KMS-11 (cell line): ENCODE data around the gene HSDL1.

Source experiments
- H2AFZ ChIP-seq: fragments of 200-600 bp; sonication (generic); 2 replicates; pipeline ENCODE4 v1.6.1; 2016; ENCODE audit warnings: antibody characterized with exemption, mixed run types, low read depth
- H3K27ac ChIP-seq: fragments of 200-600 bp; sonication (generic); 2 replicates; pipeline ENCODE4 v1.6.1; 2016; ENCODE audit warnings: mild to moderate bottlenecking, mixed run types
- H3K27me3 ChIP-seq: fragments of 200-600 bp; sonication (generic); 2 replicates; pipeline ENCODE4 v1.6.1; 2017; ENCODE audit warnings: mild to moderate bottlenecking, low read depth, mixed run types, moderate library complexity; ENCODE audit not compliant: insufficient read depth
- H3K36me3 ChIP-seq: fragments of 200-600 bp; sonication (generic); 2 replicates; pipeline ENCODE4 v1.6.1; 2017; ENCODE audit warnings: mild to moderate bottlenecking, mixed run types; ENCODE audit not compliant: insufficient read depth
- H3K4me1 ChIP-seq: fragments of 200-600 bp; sonication (generic); 2 replicates; pipeline ENCODE4 v1.6.1; 2016; ENCODE audit warnings: mild to moderate bottlenecking, low read depth, mixed run types; ENCODE audit not compliant: poor library complexity, severe bottlenecking
- H3K4me2 ChIP-seq: fragments of 200-600 bp; sonication (generic); 2 replicates; pipeline ENCODE4 v1.7.0; 2016; ENCODE audit warnings: mild to moderate bottlenecking, mixed run types
- H3K4me3 ChIP-seq: fragments of 200-600 bp; sonication (generic); IDR thresholded peaks from 2 replicates; pipeline ENCODE4 v1.6.1; 2017; ENCODE audit warnings: low read depth, low read length, mixed read lengths; ENCODE audit not compliant: insufficient read depth
- H3K79me2 ChIP-seq: fragments of 200-600 bp; sonication (generic); 2 replicates; pipeline ENCODE4 v1.6.1; 2016; ENCODE audit warnings: low read depth, mixed run types; ENCODE audit not compliant: insufficient read depth
- H3K9ac ChIP-seq: fragments of 200-600 bp; sonication (generic); 2 replicates; pipeline ENCODE4 v1.6.1; 2016; ENCODE audit warnings: mild to moderate bottlenecking, mixed run types
- H4K20me1 ChIP-seq: fragments of 200-600 bp; sonication (generic); 2 replicates; pipeline ENCODE4 v1.6.1; 2016; ENCODE audit warnings: mild to moderate bottlenecking, mixed run types; ENCODE audit not compliant: insufficient read depth
- TF ChIP-seq, protein P1 (sequence below): fragments of 200-600 bp; sonication (generic); conservative IDR thresholded peaks from 2 replicates; pipeline ENCODE4 v1.6.1; 2017; ENCODE audit warnings: low read depth, mild to moderate bottlenecking, antibody characterized with exemption, low read length, moderate library complexity, mixed read lengths

HSDL1 gene

DNA sequence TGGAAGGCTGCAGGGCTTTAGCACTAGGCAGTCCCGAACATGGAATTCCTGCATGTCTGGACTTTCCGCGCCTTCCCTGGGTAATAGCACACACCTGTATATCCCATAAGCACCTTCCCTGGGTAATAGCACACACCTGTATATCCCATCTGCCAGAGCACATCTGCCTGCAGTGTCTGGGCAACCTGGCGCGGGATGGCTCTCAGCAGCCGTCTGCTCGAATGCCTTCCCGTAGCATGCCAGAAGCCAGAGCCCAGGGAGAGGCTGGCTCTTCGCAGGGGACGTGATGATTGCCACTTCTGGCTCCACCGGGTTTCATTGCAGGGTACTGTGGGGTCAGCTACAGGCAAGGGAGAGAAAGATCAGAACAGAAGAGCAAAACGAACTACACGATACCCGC, 49.5 kb downstream of the HSDL1 start:
- H3K9ac ChIP-seq = no peak overlapping the region
- no peak overlapping the region for H3K4me3 ChIP-seq
- peaks cover 11% of the 10 kb centered on the region; the same call in 1 of the 2 replicates for H3K79me2 ChIP-seq
- H3K4me1 ChIP-seq = peaks cover 51% of the 10 kb centered on the region
- no peak overlapping the region for H2AFZ ChIP-seq
- H3K36me3 ChIP-seq = peaks cover 6% of the 10 kb centered on the region; the same call in 1 of the 2 replicates
- H3K27ac ChIP-seq = no peak overlapping the region
- H3K4me2 ChIP-seq = no peak overlapping the region
- no peaks in the 10 kb centered on the region for H3K27me3 ChIP-seq
- TF ChIP-seq, protein P1, sequence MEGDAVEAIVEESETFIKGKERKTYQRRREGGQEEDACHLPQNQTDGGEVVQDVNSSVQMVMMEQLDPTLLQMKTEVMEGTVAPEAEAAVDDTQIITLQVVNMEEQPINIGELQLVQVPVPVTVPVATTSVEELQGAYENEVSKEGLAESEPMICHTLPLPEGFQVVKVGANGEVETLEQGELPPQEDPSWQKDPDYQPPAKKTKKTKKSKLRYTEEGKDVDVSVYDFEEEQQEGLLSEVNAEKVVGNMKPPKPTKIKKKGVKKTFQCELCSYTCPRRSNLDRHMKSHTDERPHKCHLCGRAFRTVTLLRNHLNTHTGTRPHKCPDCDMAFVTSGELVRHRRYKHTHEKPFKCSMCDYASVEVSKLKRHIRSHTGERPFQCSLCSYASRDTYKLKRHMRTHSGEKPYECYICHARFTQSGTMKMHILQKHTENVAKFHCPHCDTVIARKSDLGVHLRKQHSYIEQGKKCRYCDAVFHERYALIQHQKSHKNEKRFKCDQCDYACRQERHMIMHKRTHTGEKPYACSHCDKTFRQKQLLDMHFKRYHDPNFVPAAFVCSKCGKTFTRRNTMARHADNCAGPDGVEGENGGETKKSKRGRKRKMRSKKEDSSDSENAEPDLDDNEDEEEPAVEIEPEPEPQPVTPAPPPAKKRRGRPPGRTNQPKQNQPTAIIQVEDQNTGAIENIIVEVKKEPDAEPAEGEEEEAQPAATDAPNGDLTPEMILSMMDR = no peak
- H4K20me1 ChIP-seq = no peaks in the 10 kb centered on the region

DNA sequence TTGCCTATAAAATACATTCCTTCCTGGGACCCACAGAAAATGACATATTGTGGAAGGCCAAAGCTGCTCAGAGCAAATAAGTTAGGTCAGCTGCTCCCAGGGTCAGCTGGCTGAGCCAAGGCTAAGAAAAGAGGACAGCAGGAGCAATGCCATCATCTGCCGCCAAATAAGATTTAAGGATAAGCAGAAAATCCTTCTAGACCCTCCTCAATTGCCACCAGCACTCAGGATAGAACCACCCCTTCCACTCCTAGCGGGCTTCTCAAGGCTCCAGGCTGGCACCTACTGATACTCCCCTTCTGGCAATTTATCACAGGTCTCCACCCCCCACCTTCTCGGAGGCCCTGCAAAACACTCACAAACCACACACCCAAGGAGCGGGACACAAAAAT, 51.1 kb downstream of the HSDL1 start:
- no peak overlapping the region for H3K4me3 ChIP-seq
- H3K79me2 ChIP-seq = no peaks in the 10 kb centered on the region; the same call in 1 of the 2 replicates
- peaks cover 51% of the 10 kb centered on the region for H3K4me1 ChIP-seq
- no peak overlapping the region for H3K4me2 ChIP-seq
- H4K20me1 ChIP-seq = no peaks in the 10 kb centered on the region
- no peaks in the 10 kb centered on the region for H3K27me3 ChIP-seq
- no peak overlapping the region for H3K9ac ChIP-seq
- no peak overlapping the region for H3K27ac ChIP-seq
- TF ChIP-seq, protein P1 = no peak
- peaks cover 6% of the 10 kb centered on the region; the same call in 1 of the 2 replicates for H3K36me3 ChIP-seq
- H2AFZ ChIP-seq = no peak overlapping the region

DNA sequence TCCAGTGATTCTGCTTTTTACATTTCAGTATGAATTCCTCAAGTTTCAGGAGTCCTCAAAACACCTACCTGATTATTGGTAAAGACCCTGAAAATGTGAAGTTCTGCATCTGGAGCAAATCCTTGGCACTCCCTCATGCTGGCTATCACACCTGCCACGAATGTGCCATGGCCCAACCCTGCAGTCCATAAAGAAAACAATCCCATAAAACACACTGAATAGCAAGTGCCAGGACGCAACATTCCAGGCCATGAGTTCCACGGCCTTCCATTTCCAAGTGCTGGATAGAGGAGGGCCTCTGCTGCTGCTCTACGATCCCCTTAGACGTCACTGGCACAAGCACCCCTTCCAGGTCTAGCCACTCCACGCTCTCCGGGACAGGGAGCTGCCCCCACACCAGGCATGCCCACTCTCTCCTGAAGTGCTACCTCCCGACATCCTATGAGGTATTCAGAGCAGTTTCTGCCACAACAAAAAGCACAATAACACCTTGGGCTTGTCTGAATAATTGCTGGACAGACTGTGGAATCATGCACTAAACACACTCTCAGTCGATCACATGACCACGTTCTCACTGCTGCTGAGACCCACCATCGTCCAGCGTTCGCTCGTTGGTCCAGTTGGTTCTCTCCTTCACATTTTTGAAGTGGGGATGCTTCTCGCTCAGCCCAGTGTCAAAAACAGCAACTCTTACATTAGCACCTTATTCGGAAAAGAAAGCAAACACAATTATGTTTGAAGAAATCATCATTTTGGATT, 51.7 kb downstream of the HSDL1 start:
- Histone ChIP-seq H2AFZ (no peak overlapping the region), H3K27ac (no peak overlapping the region), H3K79me2 (no peaks in the 10 kb centered on the region; the same call in 1 of the 2 replicates), H4K20me1 (no peaks in the 10 kb centered on the region), H3K36me3 (peaks cover 6% of the 10 kb centered on the region; the same call in 1 of the 2 replicates), H3K9ac (no peak overlapping the region), H3K27me3 (no peaks in the 10 kb centered on the region), H3K4me2 (no peak overlapping the region), H3K4me1 (peaks cover 50% of the 10 kb centered on the region), H3K4me3 (no peak overlapping the region)
- TF ChIP-seq, protein P1 = no peak

- Histone ChIP-seq H3K27ac (no peak overlapping the region), H4K20me1 (no peaks in the 10 kb centered on the region), H3K4me2 (0 out of 2 replicates have a peak overlapping the region, but pooled peaks have one; percentile 23), H3K4me1 (peaks cover 61% of the 10 kb centered on the region), H3K9ac (no peak overlapping the region), H3K27me3 (no peaks in the 10 kb centered on the region), H3K79me2 (no peaks in the 10 kb centered on the region; the same call in 1 of the 2 replicates), H3K36me3 (peaks cover 6% of the 10 kb centered on the region; the same call in 1 of the 2 replicates), H3K4me3 (no peak overlapping the region), H2AFZ (no peak overlapping the region)
- TF ChIP-seq, protein P1 = no peak
Observed at GRCh38 chr16:84091460-84091859, 53.5 kb downstream of the HSDL1 start.
